Activated CD4-positive, alpha-beta T cell treated with anti-CD3 and anti-CD28 coated beads for 1 hour (primary cell): ENCODE data around the gene SLC25A44.

Source experiments
- DNase-seq: peaks from one replicate; pipeline ENCODE4 v3.0.0-alpha.2; 2020

SLC25A44 gene

GRCh38 chr1:156244126-156244525 lies 50.2 kb downstream of the SLC25A44 start:
- no peak for DNase-seq

GRCh38 chr1:156244712-156245111 lies 50.8 kb downstream of the SLC25A44 start:
- no peak for DNase-seq

GRCh38 chr1:156245451-156246232 lies 51.7 kb downstream of the SLC25A44 start:
- DNase-seq, result no peak

GRCh38 chr1:156246241-156246780 lies 52.4 kb downstream of the SLC25A44 start:
- DNase-seq, result no peak

- no peak for DNase-seq
Measured at GRCh38 chr1:156246781-156247459, 53.0 kb downstream of the SLC25A44 start.

- no peak for DNase-seq
Measured at GRCh38 chr1:156247460-156248322, 53.8 kb downstream of the SLC25A44 start, which contains the start of gene PAQR6. TSS of gene PAQR6 (minus strand) at chr1:156248056. CDS start at chr1:156246731, 1,325 bp downstream.

- no peak for DNase-seq
Measured at GRCh38 chr1:156248323-156248683, 54.4 kb downstream of the SLC25A44 start.

GRCh38 chr1:156249593-156249992 lies 55.7 kb downstream of the SLC25A44 start:
- DNase-seq, result no peak

- no peak for DNase-seq
Measured at GRCh38 chr1:156251527-156251926, 57.6 kb downstream of the SLC25A44 start.

GRCh38 chr1:156253634-156254033 lies 59.7 kb downstream of the SLC25A44 start:
- DNase-seq, result no peak

GRCh38 chr1:156257711-156258110 lies 63.8 kb downstream of the SLC25A44 start:
- DNase-seq, result no peak

GRCh38 chr1:156258859-156259258 lies 65.0 kb downstream of the SLC25A44 start:
- DNase-seq, result no peak

- no peak for DNase-seq
Measured at GRCh38 chr1:156259805-156260204, 65.9 kb downstream of the SLC25A44 start.

GRCh38 chr1:156260896-156261295 lies 67.0 kb downstream of the SLC25A44 start:
- DNase-seq, result no peak
